Activated CD4-positive, alpha-beta T cell treated with anti-CD3 and anti-CD28 coated beads, Interleukin-2, amount 10 ng/mL, durations not matched to agents 7 days and 5 days (primary cell): ENCODE results near the gene GRHL3. TPM values are rescaled to one million over a fixed set of nuclear protein-coding genes. Genes with fewer than 3 reads are reported as not detected.
A peak's percentile ranks its signal among the peaks of the same experiment; 100 is the strongest.

Experiments used
- CTCF ChIA-PET: fragments of 350-600 bp; sonication (Branson Sonifier 250); formaldehyde crosslinking; loops from one replicate; lab custom pipeline; 2021; ENCODE audit warnings: antibody characterized with exemption; lab: Charles Lee
- POLR2A ChIA-PET: fragments of 350-600 bp; sonication (Branson Sonifier 250); formaldehyde crosslinking; loops from one replicate; lab custom pipeline; 2021; ENCODE audit warnings: antibody characterized with exemption; lab: Charles Lee
- DNase-seq: peaks from one replicate; pipeline ENCODE4 v3.0.0-alpha.2; 2020
- H3K27ac Mint-ChIP-seq: one replicate; pipeline ENCODE4 v1.8.0; 2021; ENCODE audit warnings: mild to moderate bottlenecking, moderate library complexity, mixed read lengths
- H3K27me3 Mint-ChIP-seq: one replicate; pipeline ENCODE4 v1.8.0; 2021; ENCODE audit warnings: mixed read lengths
- H3K36me3 Mint-ChIP-seq: one replicate; pipeline ENCODE4 v1.8.0; 2021; ENCODE audit warnings: low read depth, mixed read lengths
- H3K4me1 Mint-ChIP-seq: one replicate; pipeline ENCODE4 v1.8.0; 2021; ENCODE audit warnings: mixed read lengths
- H3K4me3 Mint-ChIP-seq: one replicate; pipeline ENCODE4 v1.8.0; 2021; ENCODE audit warnings: mild to moderate bottlenecking, moderate library complexity, mixed read lengths
- H3K9me3 Mint-ChIP-seq: one replicate; pipeline ENCODE4 v1.8.0; 2021; ENCODE audit warnings: mixed read lengths
- total RNA-seq, 2 experiments: library from RNA; stranded (reverse); gene quantifications; one replicate each; pipeline ENCODE4 v1.2.3, GENCODE V29; 2021

Gene GRHL3
- total RNA-seq, 2 experiments from 2014 or later: not detected

DNA sequence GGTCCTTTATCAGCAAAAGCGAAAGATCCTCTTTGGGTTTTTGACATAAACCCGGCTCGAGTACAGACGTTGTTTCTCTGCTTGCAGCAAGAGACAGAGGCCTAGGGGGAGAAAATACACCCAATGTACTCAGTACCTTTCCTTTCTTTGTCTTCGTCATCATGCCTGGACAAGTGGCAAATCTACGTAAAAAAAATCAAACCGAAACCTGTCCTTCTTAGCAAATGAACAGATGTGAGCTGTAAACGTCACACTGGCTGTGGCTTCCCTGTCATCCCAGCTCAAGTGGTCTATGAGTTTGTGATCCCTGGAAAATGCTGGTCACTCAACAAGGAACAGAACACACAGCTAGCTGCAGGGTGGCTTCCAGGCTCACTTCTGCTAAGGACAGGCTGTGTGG is 54.6 kb downstream of the GRHL3 start:
- no peaks in the 10 kb centered on the region for H3K9me3 Mint-ChIP-seq
- H3K27ac Mint-ChIP-seq: no peak overlapping the region
- DNase-seq: no peak
- peaks cover under 1% of the 10 kb centered on the region for H3K36me3 Mint-ChIP-seq
- ChIA-PET CTCF (interaction anchor here (0.8 to 1.2 kb wide), 4 partner anchors 11 to 153 kb away, joined by 3 to 4 read pairs (median 3); no protein-coding TSS in a partner anchor), POLR2A (no interaction called here)
- H3K4me1 Mint-ChIP-seq: no peaks in the 10 kb centered on the region
- no peak overlapping the region for H3K4me3 Mint-ChIP-seq
- H3K27me3 Mint-ChIP-seq: no peaks in the 10 kb centered on the region

DNA sequence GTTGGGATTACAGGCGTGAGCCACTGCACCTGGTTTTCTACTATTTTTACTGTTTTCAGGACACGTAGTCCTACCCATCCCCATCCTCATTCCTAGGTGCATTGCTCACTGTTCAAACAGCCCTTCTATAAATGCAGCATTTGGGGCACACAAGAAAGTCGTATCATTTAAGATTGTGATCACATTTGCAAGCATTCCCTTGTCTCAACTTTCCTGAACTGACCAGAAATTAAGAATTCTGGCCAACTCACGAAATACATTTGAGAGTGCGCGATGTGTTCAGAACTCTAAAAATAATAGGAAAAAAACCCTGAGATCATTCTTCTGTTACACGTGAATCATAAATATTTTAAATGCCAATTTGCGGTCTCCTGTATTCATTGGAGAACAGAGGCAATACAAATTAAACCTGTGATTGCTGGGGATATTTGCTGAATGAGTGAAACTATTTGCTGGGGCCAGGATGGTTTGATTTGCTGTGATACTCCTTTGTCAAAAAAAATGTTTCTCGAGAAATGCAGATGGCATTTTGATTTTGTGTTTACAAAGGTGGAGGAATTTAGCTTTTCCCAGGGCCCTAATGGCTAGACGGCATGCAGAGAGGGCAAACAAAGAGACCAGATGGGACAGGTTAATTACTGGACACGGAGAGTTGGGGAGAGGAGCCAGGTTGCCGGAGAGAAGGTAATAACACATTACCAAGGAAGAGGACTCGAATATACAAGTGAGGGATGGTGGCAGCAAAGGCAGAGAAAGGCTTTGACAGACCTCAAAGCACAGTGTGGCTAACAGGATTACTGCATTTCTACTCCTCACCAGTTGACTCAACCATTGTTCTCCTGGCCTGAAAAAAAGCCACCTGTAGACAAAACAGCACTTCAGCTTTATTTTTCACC is 56.0 kb downstream of the GRHL3 start:
- CTCF ChIA-PET: interaction anchor here (1.5 kb wide), 1 partner anchor 9 kb away, joined by 3 read pairs; no protein-coding TSS in a partner anchor
- Mint-ChIP-seq H3K27ac (no peak overlapping the region), H3K4me3 (no peak overlapping the region)

DNA sequence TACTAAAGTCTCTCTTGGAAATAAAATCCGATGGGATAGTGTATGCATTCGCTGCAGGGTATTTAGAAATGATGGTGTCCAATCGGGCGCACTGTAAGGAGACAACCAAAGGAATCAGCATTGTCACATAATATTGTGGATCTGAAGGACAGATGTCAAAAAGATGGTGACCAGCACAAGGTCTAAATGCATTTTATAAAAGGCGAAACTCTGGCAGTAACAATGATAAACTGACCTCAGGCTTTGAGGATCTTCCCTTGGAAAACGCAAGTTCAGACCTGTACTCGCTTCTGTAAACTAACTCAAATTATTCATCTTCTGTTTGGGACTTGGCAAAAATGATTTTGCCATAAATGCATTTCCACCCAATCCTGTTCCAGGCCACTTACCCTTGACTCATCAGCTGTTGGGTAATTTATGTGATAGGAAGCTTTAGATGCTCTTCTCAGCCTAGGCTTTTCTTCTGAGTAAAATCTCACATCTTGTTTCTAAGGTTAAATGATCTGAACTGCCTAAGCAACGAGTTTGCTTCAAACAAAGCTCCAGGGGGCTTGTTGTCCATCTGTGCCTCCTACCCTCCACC is 60.7 kb downstream of the GRHL3 start:
- H3K27me3 Mint-ChIP-seq: no peaks in the 10 kb centered on the region
- POLR2A ChIA-PET: no interaction called here
- no peak overlapping the region for H3K27ac Mint-ChIP-seq
- DNase-seq: no peak
- no peak overlapping the region for H3K4me3 Mint-ChIP-seq
- CTCF ChIA-PET: interaction anchor here (1.5 to 1.7 kb wide), 2 partner anchors 13 to 181 kb away, joined by 4 to 6 read pairs; no protein-coding TSS in a partner anchor
- no peaks in the 10 kb centered on the region for H3K9me3 Mint-ChIP-seq
- peaks cover 14% of the 10 kb centered on the region for H3K4me1 Mint-ChIP-seq
- peaks cover 10% of the 10 kb centered on the region for H3K36me3 Mint-ChIP-seq

More for the DNA sequence above, 56.0 kb downstream of the GRHL3 start:
- Mint-ChIP-seq H3K27me3 (no peaks in the 10 kb centered on the region), H3K9me3 (no peaks in the 10 kb centered on the region), H3K36me3 (peaks cover 5% of the 10 kb centered on the region), H3K4me1 (no peaks in the 10 kb centered on the region)
- POLR2A ChIA-PET: no interaction called here
- no peak for DNase-seq

GRCh38 chr1:24380508-24380907 is 61.4 kb downstream of the GRHL3 start:
- H3K27me3 Mint-ChIP-seq: no peaks in the 10 kb centered on the region
- H3K4me1 Mint-ChIP-seq: peaks cover 20% of the 10 kb centered on the region
- H3K4me3 Mint-ChIP-seq: no peak overlapping the region
- peaks cover 10% of the 10 kb centered on the region for H3K36me3 Mint-ChIP-seq
- CTCF ChIA-PET: interaction anchor here (1.5 to 3.0 kb wide), 3 partner anchors 11 to 182 kb away, joined by 4 to 11 read pairs (median 6); no protein-coding TSS in a partner anchor
- H3K27ac Mint-ChIP-seq: no peak overlapping the region
- no peaks in the 10 kb centered on the region for H3K9me3 Mint-ChIP-seq
- no peak for DNase-seq
- POLR2A ChIA-PET: no interaction called here

DNA sequence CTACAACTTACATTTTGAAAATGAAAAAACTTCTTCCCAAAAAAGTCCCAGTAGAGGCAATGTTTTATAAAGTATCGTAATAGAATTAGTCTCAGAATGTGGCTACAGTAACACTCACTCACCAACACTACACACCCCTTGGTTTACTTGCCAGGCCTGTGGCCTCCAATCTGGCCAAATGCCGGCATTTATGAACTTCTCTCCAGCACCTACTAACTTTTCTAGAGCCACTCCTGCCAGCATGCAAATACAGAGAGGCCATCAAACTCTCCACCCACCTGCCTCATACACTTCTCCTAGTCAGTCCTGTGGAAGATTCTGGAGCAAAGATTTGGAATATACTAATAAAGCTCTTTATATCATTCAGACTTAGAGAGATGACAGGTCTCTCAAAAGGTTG is 62.1 kb downstream of the GRHL3 start:
- Mint-ChIP-seq H3K4me1 (peaks cover 27% of the 10 kb centered on the region), H3K9me3 (no peaks in the 10 kb centered on the region), H3K27ac (no peak overlapping the region), H3K27me3 (no peaks in the 10 kb centered on the region), H3K36me3 (peaks cover 10% of the 10 kb centered on the region), H3K4me3 (no peak overlapping the region)
- no peak for DNase-seq
- POLR2A ChIA-PET: no interaction called here
- CTCF ChIA-PET: interaction anchor here (1.0 to 3.0 kb wide), 2 partner anchors 10 to 182 kb away, joined by 3 to 11 read pairs; no protein-coding TSS in a partner anchor

GRCh38 chr1:24382165-24382577 is 63.0 kb downstream of the GRHL3 start:
- DNase-seq: no peak
- Mint-ChIP-seq H3K36me3 (peaks cover 12% of the 10 kb centered on the region), H3K4me1 (peaks cover 33% of the 10 kb centered on the region), H3K27me3 (no peaks in the 10 kb centered on the region), H3K9me3 (no peaks in the 10 kb centered on the region), H3K4me3 (no peak overlapping the region), H3K27ac (no peak overlapping the region)
- ChIA-PET CTCF (interaction anchor here (1.0 to 3.0 kb wide), 5 partner anchors 9 to 183 kb away, joined by 3 to 11 read pairs (median 3); no protein-coding TSS in a partner anchor), POLR2A (no interaction called here)

DNA sequence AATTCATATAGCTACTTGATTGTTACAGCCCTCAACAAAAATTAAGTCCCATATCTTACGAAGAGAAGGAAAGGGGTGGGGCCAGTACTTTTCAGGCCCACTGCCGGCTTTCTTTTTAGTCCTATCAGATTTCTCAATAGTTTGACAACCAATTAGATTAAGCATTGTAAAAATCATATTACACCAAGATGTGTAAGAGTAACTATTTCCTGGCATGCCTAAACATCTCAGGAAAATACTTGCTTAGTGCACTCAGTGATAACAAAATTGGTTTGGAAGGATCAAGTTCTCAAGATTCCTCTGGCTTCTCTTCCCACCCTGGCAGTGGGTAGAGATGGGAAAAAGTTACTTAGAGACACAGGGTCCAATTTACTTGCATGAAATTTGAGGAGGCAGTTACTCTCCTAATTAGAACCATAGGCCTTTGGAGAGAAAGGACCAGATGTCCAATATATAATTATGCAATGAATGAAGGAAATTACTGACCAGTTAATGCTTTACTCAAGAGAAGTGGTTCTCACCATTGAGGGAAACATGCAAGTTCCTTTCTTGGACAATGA is 64.3 kb downstream of the GRHL3 start:
- Mint-ChIP-seq H3K4me1 (peaks cover 33% of the 10 kb centered on the region), H3K27me3 (no peaks in the 10 kb centered on the region), H3K36me3 (peaks cover 12% of the 10 kb centered on the region), H3K27ac (no peak overlapping the region), H3K4me3 (no peak overlapping the region), H3K9me3 (no peaks in the 10 kb centered on the region)
- no peak for DNase-seq
- ChIA-PET POLR2A (no interaction called here), CTCF (interaction anchor here (1.0 to 5.9 kb wide), 7 partner anchors 8 to 233 kb away, joined by 3 to 38 read pairs (median 8); no protein-coding TSS in a partner anchor)

- peaks cover 10% of the 10 kb centered on the region for H3K36me3 Mint-ChIP-seq
- H3K27ac Mint-ChIP-seq: peak overlapping the region; percentile 78
- H3K27me3 Mint-ChIP-seq: no peaks in the 10 kb centered on the region
- CTCF ChIA-PET: interaction anchor here (0.6 to 5.9 kb wide), 11 partner anchors 8 to 443 kb away, joined by 3 to 38 read pairs (median 6); partner anchors contain the start of gene NIPAL3
- H3K9me3 Mint-ChIP-seq: no peaks in the 10 kb centered on the region
- DNase-seq: peak; percentile 52
- POLR2A ChIA-PET: no interaction called here
- H3K4me3 Mint-ChIP-seq: no peak overlapping the region
- H3K4me1 Mint-ChIP-seq: peaks cover 33% of the 10 kb centered on the region
Measured at GRCh38 chr1:24384251-24385090, 65.3 kb downstream of the GRHL3 start.

GRCh38 chr1:24385160-24385940 is 66.2 kb downstream of the GRHL3 start:
- peak; percentile 40 for DNase-seq
- H3K9me3 Mint-ChIP-seq: no peaks in the 10 kb centered on the region
- H3K27me3 Mint-ChIP-seq: no peaks in the 10 kb centered on the region
- no peak overlapping the region for H3K4me3 Mint-ChIP-seq
- H3K4me1 Mint-ChIP-seq: peaks cover 35% of the 10 kb centered on the region
- POLR2A ChIA-PET: no interaction called here
- peaks cover 12% of the 10 kb centered on the region for H3K36me3 Mint-ChIP-seq
- peak overlapping the region; percentile 78 for H3K27ac Mint-ChIP-seq
- CTCF ChIA-PET: interaction anchor here (0.6 to 5.9 kb wide), 13 partner anchors 8 to 1227 kb away, joined by 3 to 38 read pairs (median 5); partner anchors contain the start of gene NIPAL3

DNA sequence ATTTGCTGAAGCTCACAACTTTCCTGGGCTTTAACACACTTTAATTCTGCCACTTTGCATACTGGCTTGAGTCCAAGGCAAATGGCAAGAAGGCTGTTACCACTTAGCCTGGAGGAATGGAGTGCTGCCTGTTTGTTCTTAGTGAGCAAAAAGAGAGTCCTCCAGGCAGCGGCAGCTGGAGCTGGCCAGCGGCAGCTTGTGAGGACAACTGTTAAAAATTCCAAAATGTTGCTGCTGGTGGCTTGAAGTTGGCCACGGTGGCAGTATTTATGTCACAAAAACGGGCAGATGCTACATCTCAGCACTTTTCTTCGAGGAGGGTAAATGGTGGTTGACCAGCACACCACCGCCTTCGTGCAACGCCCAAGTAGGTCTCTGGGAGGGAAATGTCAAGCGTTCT is 67.1 kb downstream of the GRHL3 start:
- no peak overlapping the region for H3K27ac Mint-ChIP-seq
- ChIA-PET POLR2A (no interaction called here), CTCF (interaction anchor here (0.8 to 5.9 kb wide), 6 partner anchors 29 to 234 kb away, joined by 3 to 38 read pairs (median 4); partner anchors contain the start of gene NIPAL3)
- peaks cover 40% of the 10 kb centered on the region for H3K4me1 Mint-ChIP-seq
- no peak for DNase-seq
- H3K36me3 Mint-ChIP-seq: peaks cover 13% of the 10 kb centered on the region
- H3K9me3 Mint-ChIP-seq: no peaks in the 10 kb centered on the region
- no peaks in the 10 kb centered on the region for H3K27me3 Mint-ChIP-seq
- no peak overlapping the region for H3K4me3 Mint-ChIP-seq

GRCh38 chr1:24386931-24387330 is 67.8 kb downstream of the GRHL3 start:
- no peak for DNase-seq
- H3K36me3 Mint-ChIP-seq: peaks cover 15% of the 10 kb centered on the region
- H3K4me1 Mint-ChIP-seq: peaks cover 47% of the 10 kb centered on the region
- no peak overlapping the region for H3K4me3 Mint-ChIP-seq
- no peaks in the 10 kb centered on the region for H3K9me3 Mint-ChIP-seq
- ChIA-PET POLR2A (no interaction called here), CTCF (interaction anchor here (1.8 to 5.9 kb wide), 3 partner anchors 28 to 187 kb away, joined by 5 to 38 read pairs (median 5); partner anchors contain the start of gene NIPAL3)
- no peak overlapping the region for H3K27ac Mint-ChIP-seq
- no peaks in the 10 kb centered on the region for H3K27me3 Mint-ChIP-seq
